NCI-H2196 (cell line): ENCODE results near the gene RETSAT.
"Not testable (repeated sequence)": the region's sequence is repeated elsewhere in the genome, so short reads cannot be mapped to it uniquely, and the experiment has no call there.

Source experiments
- DNase-seq: peaks from one replicate; lab custom pipeline; 2025; ENCODE audit not compliant: unreplicated experiment; lab: John Stamatoyannopoulos, UW

Gene RETSAT

GRCh38 chr2:85354286-85355072, at the start of gene RETSAT, which contains the start of gene ELMOD3:
Gene RETSAT (minus strand): TSS chr2:85354528. CDS start chr2:85354507, 21 bp downstream.
Gene ELMOD3 (plus strand): TSS chr2:85354769. CDS start chr2:85357199, 2,430 bp downstream.
- peak; percentile 88 for DNase-seq

- DNase-seq: no peak
These were observed 47.5 kb upstream of the RETSAT start for GRCh38 chr2:85401844-85402243.

GRCh38 chr2:85401464-85401805, 47.1 kb upstream of the RETSAT start:
- DNase-seq: no peak

DNA sequence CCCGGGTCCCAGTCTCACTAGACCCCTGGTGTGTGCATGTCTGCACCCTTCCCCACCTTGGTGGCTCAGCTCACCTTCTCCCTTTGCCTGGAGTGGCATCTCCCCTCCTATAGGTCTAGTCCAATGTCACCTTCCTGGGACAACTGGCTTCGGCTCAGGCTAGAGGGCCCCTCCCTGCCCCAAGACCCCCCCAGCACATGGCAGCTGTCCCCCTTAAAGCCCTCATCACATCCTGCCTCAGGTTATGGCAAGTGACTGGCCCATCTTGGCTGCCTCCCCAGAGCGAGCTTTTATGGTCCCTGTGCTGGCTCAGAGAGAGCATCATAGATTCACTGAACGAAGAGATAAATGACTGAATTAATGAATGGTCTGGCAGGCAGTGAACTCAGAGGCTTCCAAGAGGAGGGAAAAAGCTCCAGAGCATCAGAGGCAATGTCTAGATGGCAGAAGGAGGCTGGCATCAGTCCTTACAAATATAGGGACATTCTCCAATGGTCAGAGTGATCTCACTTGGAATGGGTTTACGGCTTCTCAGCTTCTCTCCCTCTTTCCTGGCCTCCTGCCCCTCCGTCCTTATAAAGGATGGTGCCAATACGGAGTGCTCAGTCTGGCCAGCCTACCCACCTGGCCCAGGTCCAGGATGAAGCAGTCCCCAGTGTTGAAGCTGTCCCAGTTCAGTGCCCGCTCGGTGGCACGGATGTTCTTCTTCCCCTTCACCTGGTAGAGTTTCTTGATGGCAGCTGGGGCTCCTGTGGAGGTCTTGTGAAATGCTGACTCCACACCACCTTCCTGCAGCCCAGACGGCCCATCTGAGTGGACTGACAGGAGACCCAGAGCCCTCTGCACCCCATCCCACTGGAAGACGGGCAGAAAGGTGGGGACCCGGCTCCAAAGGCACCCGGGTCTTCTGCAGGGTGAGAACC, 46.5 kb upstream of the RETSAT start:
- no peak for DNase-seq

GRCh38 chr2:85400023-85400422, 45.7 kb upstream of the RETSAT start:
- DNase-seq: no peak

GRCh38 chr2:85399183-85399455, 44.8 kb upstream of the RETSAT start:
- no peak for DNase-seq

DNA sequence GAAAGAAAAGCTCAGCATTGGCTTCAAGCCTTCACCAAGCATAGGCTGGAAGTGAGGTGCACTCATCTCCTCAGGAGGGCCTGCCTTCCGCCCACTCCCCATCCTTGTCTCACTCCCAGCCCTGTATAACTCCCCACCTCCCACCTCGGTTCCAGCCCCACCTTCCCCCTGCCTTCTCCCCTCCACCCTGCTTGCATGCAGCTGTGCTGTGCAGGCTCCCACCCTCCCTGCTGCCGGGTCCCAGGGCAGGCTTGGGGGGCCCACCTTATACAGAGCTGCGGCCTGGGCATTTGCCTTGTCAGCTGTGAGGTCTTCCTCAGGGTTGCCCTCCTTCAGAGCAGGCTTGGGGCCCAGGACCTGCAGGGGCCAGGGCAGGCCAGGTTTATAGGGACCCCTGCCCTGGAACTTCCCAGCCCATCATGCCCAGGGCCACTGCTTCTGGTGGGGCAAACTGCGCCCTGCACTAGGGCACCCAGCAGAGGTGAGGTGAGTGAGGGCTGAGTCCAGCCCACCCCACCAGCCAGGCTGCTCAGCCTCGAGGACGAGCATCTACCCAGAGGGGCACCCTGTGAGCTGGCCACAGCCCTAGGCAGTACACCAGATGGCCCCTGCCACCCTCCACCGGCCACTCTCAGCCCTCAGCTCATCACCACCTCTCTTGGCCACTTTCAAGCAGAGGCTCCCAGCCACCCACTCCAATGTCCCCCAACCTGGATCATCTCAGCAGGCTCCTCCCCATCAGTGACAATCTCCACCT, 44.3 kb upstream of the RETSAT start:
- no peak for DNase-seq

DNA sequence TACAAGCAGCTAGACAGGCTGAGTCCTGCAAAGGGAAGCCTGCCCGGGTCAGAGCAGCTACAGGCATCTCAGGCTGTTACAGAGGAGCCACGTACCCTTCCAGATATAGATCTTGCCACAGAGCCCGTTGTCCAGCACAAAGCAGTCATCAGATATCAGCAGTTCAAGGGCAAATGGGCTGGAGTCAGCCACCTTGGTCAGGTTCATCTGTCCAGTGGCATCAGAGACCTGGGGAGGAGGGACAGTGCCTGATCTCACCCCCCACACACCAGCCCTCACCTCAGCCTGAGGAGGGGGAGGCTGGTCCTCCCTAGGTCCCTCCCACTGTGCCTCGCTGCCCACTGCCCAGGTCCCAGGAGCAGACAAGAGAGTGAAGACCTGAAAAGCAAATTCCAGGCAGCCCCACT, 43.6 kb upstream of the RETSAT start:
- no peak for DNase-seq

DNA sequence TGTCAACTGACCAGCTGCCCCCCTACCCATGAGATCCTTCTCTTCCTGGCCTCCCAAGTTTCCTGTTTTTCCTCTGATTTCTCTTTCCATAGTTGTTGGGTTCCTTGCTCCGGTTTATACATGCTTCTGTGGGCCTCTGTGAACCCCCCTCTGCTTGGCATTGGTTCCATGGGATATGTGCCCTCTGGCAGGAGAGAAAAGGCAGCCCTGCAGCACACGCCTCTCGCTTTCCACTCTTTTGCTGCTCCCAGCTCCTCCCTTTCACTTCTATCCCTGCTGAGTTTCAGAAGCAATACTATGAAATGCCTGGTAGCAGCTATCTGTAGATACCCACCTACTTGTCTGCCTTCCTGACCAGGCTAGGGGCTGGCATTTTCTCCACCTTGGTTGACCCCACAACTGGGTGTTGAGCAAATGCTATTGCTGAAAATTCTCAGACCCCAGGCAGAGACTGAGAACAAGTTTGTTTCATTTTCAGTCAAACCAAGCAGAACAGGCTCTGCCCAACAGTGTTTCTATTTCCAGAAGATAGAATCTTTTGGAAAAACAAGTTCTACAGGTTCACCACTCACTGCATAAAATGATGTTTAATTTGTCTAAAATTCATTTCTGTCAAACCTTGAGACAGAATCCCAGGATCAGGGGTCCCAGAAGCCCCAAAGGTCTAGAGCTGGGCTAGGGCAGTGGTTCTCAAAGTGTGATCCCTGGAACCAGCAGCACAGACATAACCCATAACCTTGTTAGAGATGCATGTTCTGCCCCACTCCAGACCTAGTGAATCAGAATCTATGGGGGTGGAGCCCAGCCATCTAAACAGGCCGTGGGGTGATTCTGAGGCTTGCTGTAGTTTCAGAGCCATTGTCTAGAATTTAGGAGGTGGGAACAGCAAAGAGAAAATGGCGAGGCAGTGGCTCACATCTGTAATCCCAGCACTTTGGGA, 42.5 kb upstream of the RETSAT start:
- DNase-seq: no peak

- DNase-seq: no peak
These were observed 41.7 kb upstream of the RETSAT start for GRCh38 chr2:85395912-85396475.

DNA sequence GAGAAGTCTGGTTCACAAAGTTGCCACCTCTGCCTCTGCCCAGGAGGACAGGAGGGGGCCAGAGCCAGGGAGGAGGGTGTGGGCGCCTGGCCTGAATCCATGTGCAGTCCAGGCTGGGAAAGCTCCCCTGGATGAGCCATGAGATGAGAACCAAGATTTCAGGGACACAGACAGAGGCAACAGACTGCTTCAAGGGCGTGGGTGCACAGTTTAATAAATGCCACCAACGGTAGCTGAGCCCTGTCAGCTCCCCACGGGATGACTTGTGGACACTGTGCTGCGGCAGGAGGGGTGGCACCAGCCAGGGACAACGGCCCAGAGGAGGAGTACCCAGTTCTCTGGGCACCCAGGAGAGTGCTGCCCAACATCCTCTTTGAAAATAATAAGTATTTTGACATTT, 40.6 kb upstream of the RETSAT start:
- DNase-seq: no peak

GRCh38 chr2:85394261-85394681, 39.9 kb upstream of the RETSAT start:
- no peak for DNase-seq

- DNase-seq: no peak
These were observed 39.5 kb upstream of the RETSAT start for GRCh38 chr2:85393836-85394235.

- no peak for DNase-seq
These were observed 36.8 kb upstream of the RETSAT start for GRCh38 chr2:85390941-85391669.

DNA sequence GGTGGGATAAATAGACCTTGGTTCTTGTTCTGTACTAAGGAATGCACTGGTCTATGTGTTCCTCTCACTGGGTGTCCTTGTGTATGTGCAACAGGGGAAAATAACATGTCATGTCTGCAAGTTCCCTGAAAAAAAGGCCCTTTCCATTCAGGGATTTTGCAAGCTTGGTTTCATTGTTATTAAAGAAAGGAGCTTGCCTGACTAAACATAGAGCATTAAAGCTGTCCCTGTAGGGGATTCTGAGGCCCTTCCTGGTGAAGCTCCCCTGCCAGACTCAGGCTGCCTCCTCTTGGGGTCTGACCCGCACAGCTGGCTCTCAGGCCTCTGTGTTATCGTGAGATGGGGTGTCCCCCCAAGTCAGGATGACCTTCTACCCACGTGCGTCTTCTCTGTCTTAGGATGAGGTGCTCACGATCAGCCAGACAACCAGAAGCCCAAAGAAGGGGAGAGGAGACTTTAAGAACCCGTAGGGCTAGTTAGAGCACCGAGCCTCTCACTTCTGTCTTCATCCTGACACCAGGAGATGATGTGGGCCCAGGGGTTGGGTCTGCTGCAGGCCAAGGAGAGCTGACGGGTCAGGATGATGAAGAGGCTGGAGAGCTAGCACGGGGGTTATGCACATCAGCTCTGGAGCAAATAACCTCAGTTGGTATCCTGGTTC, 34.7 kb upstream of the RETSAT start:
- DNase-seq: no peak

- no peak for DNase-seq
These were observed 33.4 kb upstream of the RETSAT start for GRCh38 chr2:85387754-85388153.

DNA sequence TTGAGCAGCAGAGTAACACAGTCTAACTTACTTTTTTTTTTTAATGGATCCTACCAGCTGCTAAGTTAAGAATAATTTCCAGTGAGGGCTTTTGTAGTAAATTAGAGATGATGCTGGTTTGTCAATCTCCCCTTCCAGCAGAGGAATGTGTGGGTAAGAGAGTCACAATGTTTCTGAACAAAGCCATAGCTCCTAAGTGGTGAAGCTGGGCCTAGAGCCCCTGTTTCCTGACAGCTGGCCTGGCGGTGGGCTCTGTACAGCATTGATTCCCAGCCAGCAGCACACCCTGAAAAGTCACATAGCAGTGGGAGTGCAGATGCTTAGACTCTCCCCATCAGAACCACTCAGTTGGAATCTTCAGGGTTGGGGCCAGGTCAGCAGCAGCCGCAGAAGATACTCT, 31.4 kb upstream of the RETSAT start:
- no peak for DNase-seq

- no peak for DNase-seq
These were observed 29.5 kb upstream of the RETSAT start for GRCh38 chr2:85383850-85384249.

GRCh38 chr2:85383151-85383550, 28.8 kb upstream of the RETSAT start:
- DNase-seq: not testable (repeated sequence)
